DND-41 (cell line): ENCODE results near the gene GGT1.
"Not testable (repeated sequence)": the region's sequence is repeated elsewhere in the genome, so short reads cannot be mapped to it uniquely, and the experiment has no call there.

ENCODE experiments used
- ATAC-seq: fragments of 200-7000 bp; cut with Tn5 transposase; 3 replicates; pipeline ENCODE4 v1.9.1; 2021; ENCODE audit warnings: low read depth; ENCODE audit not compliant: insufficient read depth
- DNase-seq: peaks from one replicate; pipeline ENCODE4 v3.0.0-alpha.2; 2020
- H2AFZ ChIP-seq: 2 replicates; pipeline ENCODE4 v1.6.0; 2012; ENCODE audit warnings: low read depth, low read length
- H3K27ac ChIP-seq: 2 replicates; pipeline ENCODE4 v1.5.1; 2012; ENCODE audit warnings: low read length, inconsistent platforms
- H3K27me3 ChIP-seq: fragments of 200-600 bp; sonication (generic); 2 replicates; pipeline ENCODE4 v1.6.0; 2012; ENCODE audit warnings: low read length, mild to moderate bottlenecking, inconsistent platforms; ENCODE audit not compliant: insufficient read depth, poor library complexity
- H3K36me3 ChIP-seq: 2 replicates; pipeline ENCODE4 v1.5.1; 2012; ENCODE audit warnings: low read length, inconsistent platforms; ENCODE audit not compliant: insufficient read depth
- H3K4me1 ChIP-seq: 2 replicates; pipeline ENCODE4 v1.5.1; 2012; ENCODE audit warnings: mild to moderate bottlenecking, low read length; ENCODE audit not compliant: insufficient read depth
- H3K4me2 ChIP-seq: 2 replicates; pipeline ENCODE4 v1.6.0; 2012; ENCODE audit warnings: mild to moderate bottlenecking, moderate library complexity, low read length, inconsistent platforms; ENCODE audit not compliant: insufficient read depth
- H3K4me3 ChIP-seq, 2 experiments: fragments of 200-600 bp in 1 of 2; shearing (Covaris generic) in 1 of 2; 2 replicates each; pipeline ENCODE4 v1.5.1; 2012 to 2016; ENCODE audit warnings: inconsistent platforms in 2 of 2, low read length in 2 of 2, mild to moderate bottlenecking in 2 of 2, low read depth in 1 of 2, moderate library complexity in 1 of 2
- H3K79me2 ChIP-seq: 2 replicates; pipeline ENCODE4 v1.6.0; 2012; ENCODE audit warnings: low read length, inconsistent platforms; ENCODE audit not compliant: insufficient read depth
- H3K9ac ChIP-seq: 2 replicates; pipeline ENCODE4 v1.6.0; 2012; ENCODE audit warnings: low read depth, mild to moderate bottlenecking, inconsistent platforms, low read length, moderate library complexity
- H3K9me3 ChIP-seq: 2 replicates; pipeline ENCODE4 v1.5.1; 2012; ENCODE audit warnings: low read length, moderate library complexity, mild to moderate bottlenecking, inconsistent platforms; ENCODE audit not compliant: insufficient read depth, severe bottlenecking
- H4K20me1 ChIP-seq: 2 replicates; pipeline ENCODE4 v1.6.0; 2012; ENCODE audit warnings: low read length; ENCODE audit not compliant: insufficient read depth
- CTCF ChIP-seq: IDR thresholded peaks from 2 replicates; pipeline ENCODE4 v1.5.1; 2012; ENCODE audit warnings: borderline replicate concordance, low read length, moderate library complexity, mild to moderate bottlenecking; ENCODE audit not compliant: poor library complexity, severe bottlenecking; ENCODE audit errors: extremely low read depth

The GGT1 gene

DNA sequence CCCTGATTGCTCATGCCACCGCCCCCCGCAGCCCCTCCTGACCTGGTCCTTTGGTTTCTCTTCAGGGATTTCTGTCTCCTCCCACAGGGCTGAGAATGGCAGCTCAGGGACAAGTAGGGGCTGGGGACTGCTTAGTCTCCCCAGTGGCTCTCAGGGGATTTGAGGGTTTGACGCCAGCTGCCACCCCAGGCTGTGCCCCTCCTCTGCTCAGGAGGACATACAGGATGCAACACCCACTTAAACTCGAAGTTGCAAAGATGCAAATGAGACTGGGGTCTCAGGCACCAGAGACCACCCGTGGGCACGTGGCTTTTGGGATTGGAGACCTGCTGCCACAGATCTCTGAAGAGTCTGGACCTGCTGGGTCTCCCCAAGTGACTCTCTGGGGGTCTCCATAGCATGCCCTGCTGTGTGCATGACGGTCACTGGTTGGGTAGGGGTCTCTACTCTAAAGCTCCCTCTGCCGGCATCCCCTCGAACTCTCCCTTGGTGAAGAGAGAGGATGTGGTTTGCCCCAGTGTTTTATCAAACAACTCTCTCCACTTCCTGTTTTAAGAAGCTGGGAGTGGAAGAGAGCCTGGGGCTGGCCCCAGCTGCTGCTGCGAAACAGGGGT lies 31.9 kb downstream of the GGT1 start:
- H4K20me1 ChIP-seq, H3K79me2 ChIP-seq, H3K36me3 ChIP-seq, ATAC-seq, H3K9me3 ChIP-seq, H2AFZ ChIP-seq, H3K27me3 ChIP-seq: not testable (repeated sequence)
- Histone ChIP-seq H3K9ac (peak overlapping the region; percentile 48), H3K4me2 (peak overlapping the region; percentile 61), H3K27ac (peak overlapping the region; percentile 86), H3K4me1 (peaks cover 25% of the 10 kb centered on the region), H3K4me3 (peak overlapping the region in 1 of 2 experiments; percentile 47; a peak in 2 of 4 replicates)
- peak; percentile 57 for TF ChIP-seq CTCF
- DNase-seq, result peak; percentile 83

GRCh38 chr22:24636513-24636912 lies 33.5 kb downstream of the GGT1 start:
- ATAC-seq, H4K20me1 ChIP-seq, H3K4me2 ChIP-seq, H3K9me3 ChIP-seq, H3K27ac ChIP-seq, H3K4me3 ChIP-seq, H2AFZ ChIP-seq, DNase-seq, H3K36me3 ChIP-seq, H3K9ac ChIP-seq, H3K27me3 ChIP-seq, H3K79me2 ChIP-seq: not testable (repeated sequence)
- H3K4me1 ChIP-seq, result peaks cover 25% of the 10 kb centered on the region

GRCh38 chr22:24642307-24642706 lies 39.3 kb downstream of the GGT1 start:
- not testable (repeated sequence) for H2AFZ ChIP-seq, H4K20me1 ChIP-seq, H3K4me3 ChIP-seq, H3K36me3 ChIP-seq, H3K9ac ChIP-seq, H3K79me2 ChIP-seq, H3K4me1 ChIP-seq, H3K4me2 ChIP-seq, ATAC-seq, DNase-seq, H3K27me3 ChIP-seq, H3K27ac ChIP-seq, H3K9me3 ChIP-seq

DNA sequence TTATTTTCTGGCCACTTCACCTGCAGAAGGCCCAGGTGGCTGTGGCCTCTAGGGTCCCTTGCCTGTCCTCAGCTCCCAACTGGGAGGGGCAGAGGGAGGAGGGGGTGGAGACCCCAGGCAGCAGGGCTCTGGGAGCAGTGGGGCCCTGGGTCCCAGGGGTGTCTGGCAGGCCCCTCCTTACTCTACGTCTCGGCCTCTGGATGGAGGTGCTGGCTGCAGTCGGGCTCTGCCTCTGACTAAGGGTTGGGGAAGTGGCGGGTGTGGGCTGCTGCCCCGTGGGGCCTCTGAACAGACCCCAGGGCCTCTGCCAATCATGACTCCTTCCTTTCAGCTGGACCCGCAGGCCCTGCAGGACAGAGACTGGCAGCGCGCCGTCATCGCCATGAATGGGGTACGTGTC lies 41.4 kb downstream of the GGT1 start:
- not testable (repeated sequence) for H3K4me2 ChIP-seq, H3K27me3 ChIP-seq, DNase-seq, ATAC-seq, H2AFZ ChIP-seq, H3K9me3 ChIP-seq, H3K36me3 ChIP-seq, H3K4me3 ChIP-seq, H3K4me1 ChIP-seq, H4K20me1 ChIP-seq, H3K79me2 ChIP-seq, H3K9ac ChIP-seq, H3K27ac ChIP-seq

DNA sequence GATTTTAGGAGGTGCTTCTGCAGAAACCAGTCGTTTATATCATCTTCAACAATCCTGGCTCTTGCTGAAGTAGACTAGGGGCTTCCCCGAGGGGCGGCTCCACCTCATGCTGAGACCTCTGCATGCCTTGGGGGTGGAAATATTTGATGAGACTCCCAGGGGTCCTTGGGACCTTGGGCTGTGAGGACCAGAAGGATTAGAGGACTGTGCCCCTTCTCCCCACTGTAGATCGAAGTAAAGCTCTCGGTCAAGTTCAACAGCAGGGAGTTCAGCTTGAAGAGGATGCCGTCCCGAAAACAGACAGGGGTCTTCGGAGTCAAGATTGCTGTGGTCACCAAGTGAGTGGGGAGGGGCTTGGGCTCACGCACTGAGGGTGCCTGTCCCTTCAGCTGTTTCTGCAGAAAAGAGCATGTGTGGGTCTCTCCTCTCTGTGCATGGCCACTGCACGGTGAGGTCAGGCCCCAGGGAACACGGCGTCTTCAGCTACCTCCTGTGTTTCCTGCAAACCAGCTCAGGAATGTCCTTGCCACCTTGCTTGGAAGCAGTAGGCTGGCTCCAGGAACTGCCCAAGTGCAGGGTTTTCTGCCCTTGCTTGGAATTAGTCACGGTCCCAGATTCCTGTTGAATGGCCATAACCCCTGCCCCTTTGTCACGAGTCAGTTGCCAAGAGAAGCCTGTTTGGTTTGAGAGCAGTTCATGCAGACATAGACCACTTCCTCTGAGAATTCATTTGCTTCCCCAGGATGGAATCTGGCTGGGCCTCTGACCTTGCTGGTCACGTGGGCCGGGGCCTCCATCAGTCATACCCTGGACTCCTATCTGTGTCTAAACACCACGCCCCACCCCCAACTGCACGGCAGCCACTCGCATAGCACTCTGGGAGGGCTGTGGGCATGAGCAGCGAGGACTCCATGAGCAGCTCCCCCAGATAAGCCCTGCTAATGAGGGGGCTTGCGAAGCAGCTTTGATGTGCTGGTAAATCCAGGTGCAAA lies 42.7 kb downstream of the GGT1 start:
- not testable (repeated sequence) for H3K4me1 ChIP-seq, H3K79me2 ChIP-seq, ATAC-seq, H3K9ac ChIP-seq, H3K4me3 ChIP-seq, H3K27me3 ChIP-seq, H2AFZ ChIP-seq, H3K27ac ChIP-seq, H3K4me2 ChIP-seq, H3K36me3 ChIP-seq, H4K20me1 ChIP-seq, H3K9me3 ChIP-seq, DNase-seq

DNA sequence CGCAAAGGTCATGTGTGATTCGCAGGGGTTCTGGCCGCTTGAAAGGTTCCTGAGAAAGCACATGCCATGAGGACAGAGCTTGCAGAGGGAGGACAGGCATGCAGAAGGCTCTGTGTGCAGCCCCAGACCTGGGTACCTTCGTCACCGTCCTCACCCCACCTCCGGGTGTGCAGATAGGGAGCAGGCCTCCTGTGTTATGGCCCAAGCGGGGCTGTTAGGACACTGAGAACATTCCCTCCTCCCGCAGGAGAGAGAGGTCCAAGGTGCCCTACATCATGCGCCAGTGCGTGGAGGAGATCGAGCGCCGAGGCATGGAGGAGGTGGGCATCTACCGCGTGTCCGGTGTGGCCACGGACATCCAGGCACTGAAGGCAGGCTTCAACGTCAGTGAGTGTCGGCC lies 43.8 kb downstream of the GGT1 start:
- H3K9ac ChIP-seq, H3K79me2 ChIP-seq, H3K36me3 ChIP-seq, H3K4me1 ChIP-seq, H3K27ac ChIP-seq, H3K4me3 ChIP-seq, H3K27me3 ChIP-seq, H3K9me3 ChIP-seq, ATAC-seq, DNase-seq, H2AFZ ChIP-seq, H3K4me2 ChIP-seq, H4K20me1 ChIP-seq: not testable (repeated sequence)

- not testable (repeated sequence) for H3K4me3 ChIP-seq, H3K36me3 ChIP-seq, H4K20me1 ChIP-seq, H3K9ac ChIP-seq, H3K4me2 ChIP-seq, H3K79me2 ChIP-seq, H3K27me3 ChIP-seq, ATAC-seq, DNase-seq, H2AFZ ChIP-seq, H3K27ac ChIP-seq, H3K9me3 ChIP-seq
- H3K4me1 ChIP-seq, result peaks cover 16% of the 10 kb centered on the region
Observed at GRCh38 chr22:24649371-24649770, 46.4 kb downstream of the GGT1 start.
